K562 (cell line): Measurements from ENCODE around the gene C16orf92. TPM values are rescaled to one million over a fixed set of nuclear protein-coding genes. Genes with fewer than 3 reads are reported as not detected.

Source experiments
- ATAC-seq: fragments of 200-7000 bp; cut with Tn5 transposase; 3 replicates; pipeline ENCODE4 v1.9.1; 2020; ENCODE audit warnings: moderate library complexity
- BruUV-seq: library from RNA; stranded (reverse); fragments of 400-500 nt; replicated peaks from 2 replicates; lab custom pipeline; 2021; lab: Mats Ljungman, UMichigan
- CTCF ChIA-PET: fragments of 300-600 bp; formaldehyde crosslinking; extraction: SDS; loops from one replicate; lab custom pipeline; 2021; ENCODE audit warnings: low intra/inter-chr PET ratio; lab: Yijun Ruan, JAX
- POLR2A ChIA-PET: fragments of 300-600, 350-650 bp; sonication (Branson Sonifier 250); formaldehyde crosslinking; extraction: SDS; loops from one replicate; lab custom pipeline; 2021; ENCODE audit warnings: antibody characterized with exemption, inconsistent platforms; lab: Yijun Ruan, JAX
- DNase-seq, 4 experiments: peaks; one replicate each; pipeline versions ENCODE4 v3.0.0 to v3.0.0-alpha.2; 2011 to 2018; ENCODE audit warnings: low spot score in 3 of 4, mixed read lengths in 3 of 4; ENCODE audit errors: extremely low read depth in 1 of 4
- FAIRE-seq: peaks from 2 replicates; lab custom pipeline; 2011; peaks lifted over from hg19 to GRCh38; lab: Jason Lieb, UNC
- H2AFZ ChIP-seq: 2 replicates; pipeline ENCODE4 v1.6.0; 2011; ENCODE audit warnings: low read depth, low read length, control low read depth, inconsistent platforms
- H3K27ac ChIP-seq: fragments of 200-600 bp; 3 replicates; pipeline ENCODE4 v1.8.0; 2011; ENCODE audit warnings: low read depth, mild to moderate bottlenecking, control low read depth, inconsistent platforms, low read length, moderate library complexity, mixed read lengths; ENCODE audit errors: extremely low read depth
- H3K27me3 ChIP-seq, 2 experiments: fragments of 300-600 bp in 1 of 2; 2 replicates in 1 of 2; 3 replicates in 1 of 2; pipeline versions ENCODE4 v1.6.0 to v1.8.0; 2011; ENCODE audit warnings: inconsistent platforms in 2 of 2, low read length in 2 of 2, mild to moderate bottlenecking in 1 of 2, mixed read lengths in 1 of 2, moderate library complexity in 1 of 2; ENCODE audit not compliant: control insufficient read depth in 2 of 2, insufficient read depth in 2 of 2
- H3K36me3 ChIP-seq: fragments of 300-600 bp; 3 replicates; pipeline ENCODE4 v1.8.0; 2011; ENCODE audit warnings: mild to moderate bottlenecking, low read length, inconsistent platforms; ENCODE audit not compliant: control insufficient read depth, insufficient read depth
- H3K4me1 ChIP-seq, 2 experiments: fragments of 200-600 bp in 1 of 2; replicated peaks in 1 of 2; 2 replicates in 1 of 2; 3 replicates in 1 of 2; pipeline versions ENCODE4 v1.5.1 to v1.8.0; 2011; ENCODE audit warnings: inconsistent platforms in 2 of 2, low read length in 2 of 2, mild to moderate bottlenecking in 1 of 2, mixed read lengths in 1 of 2, moderate library complexity in 1 of 2; ENCODE audit not compliant: control insufficient read depth in 2 of 2, insufficient read depth in 2 of 2
- H3K4me2 ChIP-seq: 2 replicates; pipeline ENCODE4 v1.6.1; 2011; ENCODE audit warnings: low read length, control low read depth, inconsistent platforms, mixed read lengths; ENCODE audit not compliant: insufficient read depth
- H3K4me3 ChIP-seq: fragments of 200-600 bp; sonication (generic), shearing (Covaris generic); 2 replicates; pipeline ENCODE4 v1.5.1; 2016; ENCODE audit warnings: control low read depth, inconsistent platforms
- H3K79me2 ChIP-seq: fragments of 200-600 bp; 3 replicates; pipeline ENCODE4 v1.8.0; 2011; ENCODE audit warnings: low read length, inconsistent platforms; ENCODE audit not compliant: control insufficient read depth, insufficient read depth
- H3K9ac ChIP-seq, 2 experiments: 2 replicates each; pipeline versions ENCODE4 v1.6.0 to v1.6.1; 2011; ENCODE audit warnings: low read depth in 2 of 2, low read length in 2 of 2, control low read depth in 1 of 2, inconsistent platforms in 1 of 2, mild to moderate bottlenecking in 1 of 2, mixed read lengths in 1 of 2; ENCODE audit not compliant: insufficient read depth in 1 of 2
- H3K9me1 ChIP-seq: one replicate; pipeline ENCODE4 v1.6.0; 2011; ENCODE audit warnings: inconsistent platforms, mild to moderate bottlenecking, low read length, moderate library complexity; ENCODE audit not compliant: control insufficient read depth, insufficient read depth
- H3K9me3 ChIP-seq: replicated peaks from 2 replicates; pipeline ENCODE4 v1.5.1; 2011; ENCODE audit warnings: low read depth, low read length, inconsistent platforms; ENCODE audit not compliant: control insufficient read depth, insufficient read depth
- H4K20me1 ChIP-seq: replicated peaks from 2 replicates; pipeline ENCODE4 v1.6.1; 2011; ENCODE audit warnings: low read length, inconsistent platforms, mixed read lengths; ENCODE audit not compliant: control insufficient read depth, insufficient read depth
- BHLHE40 ChIP-seq: IDR thresholded peaks from 2 replicates; pipeline ENCODE4 v1.6.1; 2011; ENCODE audit warnings: low read length, improper control_type of control experiment
- CTBP1 ChIP-seq: fragments of 450-650 bp; IDR thresholded peaks from 2 replicates; pipeline ENCODE4 v1.6.1; 2016; ENCODE audit warnings: borderline replicate concordance
- HNRNPLL ChIP-seq: fragments of 200-400 bp; formaldehyde crosslinking; IDR thresholded peaks from 2 replicates; pipeline ENCODE4 v1.6.1; 2017; ENCODE audit warnings: low read length, low read depth, mild to moderate bottlenecking; ENCODE audit not compliant: poor library complexity, severe bottlenecking
- POLR2A ChIP-seq: fragments of 450-650 bp; conservative IDR thresholded peaks from 2 replicates; pipeline ENCODE4 v1.6.1; 2016
- SREBF1 ChIP-seq: fragments of 150-350 bp; IDR thresholded peaks from 2 replicates; pipeline ENCODE4 v1.6.1; 2014; ENCODE audit warnings: antibody characterized with exemption, low read depth, low read length, borderline replicate concordance
- ZNF316 ChIP-seq: fragments of 450-650 bp; IDR thresholded peaks from 2 replicates; pipeline ENCODE4 v1.6.1; 2016
- WGBS: fragments of 100-300 bp; shearing (Covaris generic); methylation state at CpG from one replicate; pipeline ENCODE4 v1.1.6; 2016; ENCODE audit warnings: low coverage, mixed read lengths; ENCODE audit not compliant: insufficient coverage; ENCODE audit errors: missing lambda C conversion rate; 5-methylcytosine and 5-hydroxymethylcytosine counted together
- in situ Hi-C: fragments of 300-500 bp; cut with MboI; formaldehyde crosslinking; loops from 4 replicates; pipeline ENCODE4 v1.15.0; 2018; ENCODE audit warnings: inconsistent platforms, mixed read lengths
- intact Hi-C: fragments of 100-400 bp; cut with micrococcal nuclease; formaldehyde crosslinking; loops from 2 replicates; pipeline ENCODE4 v1.14.2; 2022
- polyA plus RNA-seq, 8 experiments: library from polyadenylated mRNA; depleted of rRNA in 4 of 8; stranded (reverse) in 5 of 8; unstranded in 3 of 8; fragments of >200 nt; fragmentation: Nextera tagmentation in 2 of 8; fragmentation: Illumina TruSeq in 1 of 8; extraction: Ambion mirVana in 2 of 8; extraction: Trizol in 1 of 8; gene quantifications; 2 replicates each; pipeline versions ENCODE4 v1.2.1 to v1.2.3, GENCODE V29; 2011 to 2014; ENCODE audit warnings: inconsistent platforms in 1 of 8, missing spikeins in 1 of 8
- total RNA-seq, 7 experiments: library from RNA; depleted of rRNA in 6 of 7; stranded (reverse); fragments of >200 nt in 6 of 7; fragmentation: Illumina TruSeq in 2 of 7; extraction: Trizol in 2 of 7; gene quantifications; 2 replicates each; pipeline versions ENCODE4 v1.2.1 to v1.2.3, GENCODE V29; 2011 to 2021; ENCODE audit warnings: low replicate concordance in 1 of 7

The C16orf92 gene
- total and polyA plus RNA-seq, 9 of the 15 experiments (the other 6 are each of a cell fraction or from before 2014, with no cell fraction given): not detected

DNA sequence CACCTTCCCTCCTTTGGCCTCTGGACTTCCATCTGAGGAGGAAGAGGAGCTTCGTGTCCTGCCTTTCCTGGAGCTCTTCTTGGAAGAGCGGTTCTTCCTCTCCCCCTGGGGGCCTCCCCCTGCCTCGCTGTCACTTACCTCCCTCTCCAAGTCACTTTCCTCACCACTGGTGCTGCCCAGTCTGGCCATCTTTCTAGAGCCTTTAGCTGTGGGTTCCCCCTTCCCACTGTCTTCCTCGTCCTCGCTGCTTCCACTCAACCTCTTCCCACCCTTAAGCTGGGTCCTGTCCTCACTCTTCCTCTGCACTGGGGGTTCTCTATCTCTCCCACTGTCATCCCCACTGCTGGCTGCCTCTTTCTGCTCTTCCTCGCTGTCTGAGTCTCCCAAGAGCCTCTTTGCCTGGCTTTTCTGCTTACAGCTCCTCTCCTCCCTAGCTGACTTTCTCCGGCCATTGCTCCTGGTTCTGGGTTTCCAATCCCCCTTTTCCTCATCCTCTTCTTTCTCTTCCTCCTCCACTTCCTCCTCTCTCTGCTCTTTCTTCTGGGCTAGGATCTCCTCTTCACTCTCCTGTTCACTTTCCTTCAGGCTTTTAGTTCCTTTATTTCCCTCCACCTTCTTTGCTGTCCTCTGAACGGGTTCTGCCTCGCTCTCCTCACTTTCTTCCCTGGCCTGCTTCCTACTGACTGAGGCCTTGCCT lies 28.9 kb upstream of the C16orf92 start:
- in situ Hi-C loops: no loop called here
- no peak for FAIRE-seq
- intact Hi-C loops: no loop called here
- ChIA-PET CTCF (no interaction called here), POLR2A (interaction anchor here (0.5 to 4.2 kb wide), 10 partner anchors 12 to 305 kb away, joined by 3 to 20 read pairs (median 6); no protein-coding TSS in a partner anchor)
- H3K27ac ChIP-seq: 0 out of 3 replicates have a peak overlapping the region, but pooled peaks have one; percentile 100
- H4K20me1 ChIP-seq: no peaks in the 10 kb centered on the region
- peak overlapping the region; percentile 96 for H3K4me2 ChIP-seq
- no peak for DNase-seq
- H3K4me3 ChIP-seq: no peak overlapping the region
- H3K4me1 ChIP-seq: peaks cover 16 to 45% of the 10 kb centered on the region in 2 experiments; a peak in 4 of 5 replicates
- H3K9ac ChIP-seq: peak overlapping the region; percentile 97 to 100; a peak in 3 of 4 replicates
- 77% methylated on average over 7 of the region's 9 CpGs for WGBS
- BruUV-seq: TSS peak; percentile 89
- H3K27me3 ChIP-seq: no peaks in the 10 kb centered on the region
- H3K79me2 ChIP-seq: peaks cover 15% of the 10 kb centered on the region
- no peaks in the 10 kb centered on the region for H3K9me1 ChIP-seq
- TF ChIP-seq SREBF1: no peak
- 0 out of 2 replicates have a peak, but pooled peaks have one; percentile 26 for TF ChIP-seq POLR2A
- peaks cover 61% of the 10 kb centered on the region for H3K36me3 ChIP-seq
- ATAC-seq: no peak
- no peak overlapping the region for H2AFZ ChIP-seq
- H3K9me3 ChIP-seq: no peaks in the 10 kb centered on the region

DNA sequence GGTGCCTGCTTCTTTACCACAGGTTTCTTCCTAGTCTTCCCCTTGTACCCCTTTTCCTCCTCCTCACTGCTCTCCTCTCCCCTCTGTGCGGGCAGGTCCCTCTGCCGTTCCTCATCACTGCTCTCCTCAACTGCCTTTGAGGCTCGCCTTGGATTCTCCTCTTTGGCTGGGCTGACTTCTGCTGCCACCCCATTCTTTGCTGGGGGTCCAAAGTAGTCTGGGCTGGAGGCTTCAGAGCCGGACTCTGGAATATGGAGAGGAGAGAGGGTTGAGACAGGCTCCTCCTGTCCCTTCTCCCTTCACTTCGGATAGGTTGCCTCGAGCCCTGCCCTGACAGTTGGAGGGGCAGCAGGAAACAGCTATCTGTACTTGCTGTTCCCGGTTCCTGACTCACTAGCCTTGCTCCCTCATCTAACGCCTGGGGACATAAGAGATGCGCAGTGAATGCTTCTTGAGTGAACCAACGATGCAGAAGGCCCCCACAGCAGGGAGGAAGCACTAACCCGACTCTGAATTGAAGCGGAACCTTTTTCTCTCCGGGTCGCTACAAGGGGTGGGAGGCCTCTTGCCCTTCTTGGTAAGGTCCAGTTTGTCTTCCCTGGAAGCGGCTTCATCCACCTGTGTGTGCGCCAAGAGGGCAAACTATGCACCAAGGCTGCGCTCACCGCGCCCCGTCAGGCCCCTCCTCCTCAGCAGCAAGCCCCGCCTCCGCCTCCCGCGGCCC lies 28.2 kb upstream of the C16orf92 start:
- ATAC-seq: peak; percentile 79
- peak; percentile 97 for TF ChIP-seq HNRNPLL
- TF ChIP-seq CTBP1: 0 out of 2 replicates have a peak, but pooled peaks have one; percentile 44
- TF ChIP-seq BHLHE40: 0 out of 2 replicates have a peak, but pooled peaks have one; percentile 10
- 0 out of 2 replicates have a peak, but pooled peaks have one; percentile 3 for TF ChIP-seq ZNF316

More for the DNA sequence above, 28.2 kb upstream of the C16orf92 start:
- ChIA-PET POLR2A (interaction anchor here (0.7 to 4.2 kb wide), 7 partner anchors 15 to 147 kb away, joined by 3 to 20 read pairs (median 3); no protein-coding TSS in a partner anchor), CTCF (no interaction called here)
- Histone ChIP-seq H3K79me2 (peaks cover 15% of the 10 kb centered on the region), H3K4me3 (peak overlapping the region; percentile 80), H3K4me2 (peak overlapping the region; percentile 96), H3K9ac (peak overlapping the region; percentile 97 to 100), H3K9me3 (no peaks in the 10 kb centered on the region), H2AFZ (peak overlapping the region; percentile 98), H3K27me3 (no peaks in the 10 kb centered on the region), H3K36me3 (peaks cover 58% of the 10 kb centered on the region), H3K27ac (peak overlapping the region; percentile 100), H3K9me1 (no peaks in the 10 kb centered on the region), H4K20me1 (no peaks in the 10 kb centered on the region), H3K4me1 (peaks cover 16 to 48% of the 10 kb centered on the region in 2 experiments; a peak in 4 of 5 replicates)
- WGBS: 14% methylated on average over 19 of the region's 24 CpGs
- intact Hi-C loops (loop anchor here (5.0 kb wide), 1 partner anchor 67 kb away; the partner anchor contains the start of gene KCTD13), in situ Hi-C loops (no loop called here)
- BruUV-seq: no TSS peak
- DNase-seq (peak; percentile 80 to 90 (median 86)), FAIRE-seq (peak; percentile 79)
